ENCODE data around the gene MRPL32.

Gene MRPL32

GRCh38 chr7:42926204-42926603 is 6.0 kb upstream of the MRPL32 start:
- DNase-seq (ENCODE audit: low read depth in 2 of 2, low spot score in 1 of 2), result no peak

GRCh38 chr7:42928754-42929153 is 3.4 kb upstream of the MRPL32 start:
- DNase-seq (ENCODE audit: low read depth in 2 of 2, low spot score in 1 of 2), result no peak

- DNase-seq (ENCODE audit: low read depth in 2 of 2, low spot score in 1 of 2), result no peak
These were observed 2.7 kb upstream of the MRPL32 start for GRCh38 chr7:42929449-42929848.

- DNase-seq (ENCODE audit: low read depth in 2 of 2, low spot score in 1 of 2), result no peak
These were observed 1.3 kb upstream of the MRPL32 start for GRCh38 chr7:42930889-42931288.

- DNase-seq (ENCODE audit: low read depth in 2 of 2, low spot score in 1 of 2), result no peak
These were observed 736 bp upstream of the MRPL32 start for GRCh38 chr7:42931447-42931833.

- DNase-seq (ENCODE audit: low read depth in 2 of 2, low spot score in 1 of 2), result no peak
These were observed 825 bp downstream of the MRPL32 start for GRCh38 chr7:42932811-42933591.

- DNase-seq (ENCODE audit: low read depth in 2 of 2, low spot score in 1 of 2), result no peak
These were observed 2.1 kb downstream of the MRPL32 start for GRCh38 chr7:42934291-42934690.

- no peak for DNase-seq (ENCODE audit: low read depth in 2 of 2, low spot score in 1 of 2)
These were observed 3.7 kb downstream of the MRPL32 start for GRCh38 chr7:42935861-42936260.

GRCh38 chr7:42939457-42940240 is 7.5 kb downstream of the MRPL32 start:
- no peak for DNase-seq (ENCODE audit: low read depth in 2 of 2, low spot score in 1 of 2)

- peak; percentile 30 to 61 for DNase-seq (ENCODE audit: low read depth in 2 of 2, low spot score in 1 of 2)
These were observed 9.0 kb downstream of the MRPL32 start for GRCh38 chr7:42940985-42941847.

- no peak for DNase-seq (ENCODE audit: low read depth in 2 of 2, low spot score in 1 of 2)
These were observed 13.8 kb downstream of the MRPL32 start for GRCh38 chr7:42945821-42946626.

GRCh38 chr7:42946627-42946950 is 14.4 kb downstream of the MRPL32 start:
- no peak for DNase-seq (ENCODE audit: low read depth in 2 of 2, low spot score in 1 of 2)

- no peak for DNase-seq (ENCODE audit: low read depth in 2 of 2, low spot score in 1 of 2)
These were observed 15.3 kb downstream of the MRPL32 start for GRCh38 chr7:42947521-42947920.

GRCh38 chr7:42950417-42950816 is 18.2 kb downstream of the MRPL32 start:
- DNase-seq (ENCODE audit: low read depth in 2 of 2, low spot score in 1 of 2), result no peak

GRCh38 chr7:42952328-42952727 is 20.2 kb downstream of the MRPL32 start:
- no peak for DNase-seq (ENCODE audit: low read depth in 2 of 2, low spot score in 1 of 2)

GRCh38 chr7:42953994-42954393 is 21.8 kb downstream of the MRPL32 start:
- no peak for DNase-seq (ENCODE audit: low read depth in 2 of 2, low spot score in 1 of 2)

- no peak for DNase-seq (ENCODE audit: low read depth in 2 of 2, low spot score in 1 of 2)
These were observed 23.9 kb downstream of the MRPL32 start for GRCh38 chr7:42956062-42956461.

- DNase-seq (ENCODE audit: low read depth in 2 of 2, low spot score in 1 of 2), result no peak
These were observed 27.4 kb downstream of the MRPL32 start for GRCh38 chr7:42959549-42959948.

GRCh38 chr7:42960762-42961161 is 28.6 kb downstream of the MRPL32 start:
- DNase-seq (ENCODE audit: low read depth in 2 of 2, low spot score in 1 of 2), result no peak

GRCh38 chr7:42961170-42961569 is 29.0 kb downstream of the MRPL32 start:
- no peak for DNase-seq (ENCODE audit: low read depth in 2 of 2, low spot score in 1 of 2)

- DNase-seq (ENCODE audit: low read depth in 2 of 2, low spot score in 1 of 2), result no peak
These were observed 32.1 kb downstream of the MRPL32 start for GRCh38 chr7:42964293-42964692.

Data from stimulated activated CD8-positive, alpha-beta memory T cell treated with anti-CD3 and anti-CD28 coated beads, Interleukin-4, amount 100 ng/mL, for 4 hours (primary cell).